ENCODE measurements around the gene FARP1.

DNA sequence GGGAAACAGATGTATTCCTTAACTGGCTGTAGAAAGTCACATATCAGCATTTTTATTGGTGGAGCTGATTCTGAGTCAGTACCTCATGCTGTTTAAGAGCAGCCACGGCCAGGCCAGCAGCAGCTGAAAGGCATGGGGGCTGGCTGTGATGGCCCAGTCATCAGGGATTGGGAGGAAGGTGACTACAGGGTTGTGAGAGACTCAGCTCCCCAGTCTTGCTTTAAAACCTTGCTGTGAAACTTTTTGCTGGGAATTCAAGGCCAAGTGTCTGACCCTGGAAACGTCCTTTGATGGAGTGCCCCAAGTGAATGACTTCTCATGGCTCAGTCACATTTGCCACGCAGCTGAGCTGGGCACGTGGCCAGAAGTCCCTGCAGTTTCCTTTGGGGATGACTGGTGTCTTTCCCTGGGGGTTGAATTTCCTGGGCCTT is 73.3 kb downstream of the FARP1 start:
- TF ChIP-seq, protein P1, sequence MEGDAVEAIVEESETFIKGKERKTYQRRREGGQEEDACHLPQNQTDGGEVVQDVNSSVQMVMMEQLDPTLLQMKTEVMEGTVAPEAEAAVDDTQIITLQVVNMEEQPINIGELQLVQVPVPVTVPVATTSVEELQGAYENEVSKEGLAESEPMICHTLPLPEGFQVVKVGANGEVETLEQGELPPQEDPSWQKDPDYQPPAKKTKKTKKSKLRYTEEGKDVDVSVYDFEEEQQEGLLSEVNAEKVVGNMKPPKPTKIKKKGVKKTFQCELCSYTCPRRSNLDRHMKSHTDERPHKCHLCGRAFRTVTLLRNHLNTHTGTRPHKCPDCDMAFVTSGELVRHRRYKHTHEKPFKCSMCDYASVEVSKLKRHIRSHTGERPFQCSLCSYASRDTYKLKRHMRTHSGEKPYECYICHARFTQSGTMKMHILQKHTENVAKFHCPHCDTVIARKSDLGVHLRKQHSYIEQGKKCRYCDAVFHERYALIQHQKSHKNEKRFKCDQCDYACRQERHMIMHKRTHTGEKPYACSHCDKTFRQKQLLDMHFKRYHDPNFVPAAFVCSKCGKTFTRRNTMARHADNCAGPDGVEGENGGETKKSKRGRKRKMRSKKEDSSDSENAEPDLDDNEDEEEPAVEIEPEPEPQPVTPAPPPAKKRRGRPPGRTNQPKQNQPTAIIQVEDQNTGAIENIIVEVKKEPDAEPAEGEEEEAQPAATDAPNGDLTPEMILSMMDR (IDR thresholded peaks at IDR 0.05), result no peak
- TF ChIP-seq POLR2A (IDR thresholded peaks at IDR 0.05), result no peak

Measured in suprapubic skin (tissue), 3 donors.